Measurements from ENCODE around the gene MYO5A.

GRCh38 chr15:52295421-52296001 lies 233.2 kb downstream of the MYO5A start, which contains the start of gene MYO5C:
- TF ChIP-seq MYNN (tag by site-specific recombination; IDR thresholded peaks at IDR 0.05; ENCODE audit: borderline replicate concordance) (no peak), CTCF (tag by site-specific recombination; IDR thresholded peaks at IDR 0.05) (no peak), PBX3 (CRISPR knock-in tag; IDR thresholded peaks at IDR 0.05) (no peak; the same call in 1 of the 2 replicates)

All from HEK293 (cell line).